SU-DHL-6 (cell line): ENCODE data around the gene DMXL1.
A peak's percentile ranks its signal among the peaks of the same experiment; 100 is the strongest.

ENCODE experiments used
- H2AFZ ChIP-seq: fragments of 200-600 bp; sonication (generic); 2 replicates; pipeline ENCODE4 v1.6.1; 2014; ENCODE audit warnings: low read depth, mild to moderate bottlenecking, moderate library complexity, mixed read lengths, antibody characterized with exemption, low read length; ENCODE audit not compliant: severe bottlenecking
- H3F3A ChIP-seq: fragments of 200-600 bp; shearing (Covaris generic); 2 replicates; pipeline ENCODE4 v1.6.0; 2016; ENCODE audit warnings: antibody characterized with exemption, mild to moderate bottlenecking; ENCODE audit not compliant: insufficient read depth
- H3K27ac ChIP-seq: fragments of 200-600 bp; sonication (generic); 2 replicates; pipeline ENCODE4 v1.5.1; 2016; ENCODE audit warnings: low read depth, mild to moderate bottlenecking, low read length, moderate library complexity, mixed read lengths
- H3K27me3 ChIP-seq: fragments of 200-600 bp; sonication (generic), shearing (Covaris generic); 2 replicates; pipeline ENCODE4 v1.6.0; 2014; ENCODE audit warnings: mild to moderate bottlenecking, low read length
- H3K36me3 ChIP-seq: fragments of 200-600 bp; sonication (generic); 2 replicates; pipeline ENCODE4 v1.6.1; 2014; ENCODE audit warnings: mild to moderate bottlenecking, low read length, mixed read lengths
- H3K4me2 ChIP-seq: fragments of 300-600, 200-600 bp; shearing (Covaris generic), sonication (generic); 2 replicates; pipeline ENCODE4 v1.6.0; 2014; ENCODE audit warnings: low read length, low read depth, mild to moderate bottlenecking; ENCODE audit not compliant: poor library complexity, severe bottlenecking
- H3K4me3 ChIP-seq: fragments of 200-600 bp; sonication (generic); 2 replicates; pipeline ENCODE4 v1.5.1; 2014; ENCODE audit warnings: antibody characterized with exemption, low read length, mild to moderate bottlenecking, mixed read lengths; ENCODE audit not compliant: insufficient read depth, poor library complexity, severe bottlenecking
- H3K79me2 ChIP-seq: fragments of 200-600 bp; sonication (generic); 2 replicates; pipeline ENCODE4 v1.6.1; 2014; ENCODE audit warnings: mild to moderate bottlenecking, low read length, moderate library complexity; ENCODE audit not compliant: insufficient read depth
- H3K9ac ChIP-seq: fragments of 200-600 bp; sonication (generic); 2 replicates; pipeline ENCODE4 v1.7.0; 2014; ENCODE audit warnings: mild to moderate bottlenecking, low read length
- H3K9me2 ChIP-seq: fragments of 200-600 bp; sonication (generic); replicated peaks from 2 replicates; pipeline ENCODE4 v1.6.1; 2014; ENCODE audit warnings: low read length; ENCODE audit not compliant: insufficient read depth
- H3K9me3 ChIP-seq: fragments of 200-600 bp; sonication (generic); 2 replicates; pipeline ENCODE4 v1.6.1; 2014; ENCODE audit warnings: low read length, mixed read lengths; ENCODE audit not compliant: insufficient read depth
- H4K20me1 ChIP-seq: fragments of 200-600 bp; sonication (generic); 2 replicates; pipeline ENCODE4 v1.6.1; 2014; ENCODE audit warnings: low read depth, mild to moderate bottlenecking, antibody characterized with exemption, low read length, moderate library complexity, mixed read lengths
- EZH2phosphoT487 ChIP-seq: fragments of 200-600 bp; sonication (generic), shearing (Covaris generic); conservative IDR thresholded peaks from 2 replicates; pipeline ENCODE4 v1.6.1; 2018; ENCODE audit warnings: mild to moderate bottlenecking, antibody characterized with exemption, low read length, moderate library complexity, mixed read lengths
- TF ChIP-seq, protein P1 (sequence below): fragments of 200-600 bp; sonication (generic); IDR thresholded peaks from one replicate; pipeline ENCODE4 v1.5.1; 2017; ENCODE audit warnings: antibody characterized with exemption, mild to moderate bottlenecking, low read length, moderate library complexity; ENCODE audit not compliant: insufficient read depth, poor library complexity, severe bottlenecking

The DMXL1 gene

DNA sequence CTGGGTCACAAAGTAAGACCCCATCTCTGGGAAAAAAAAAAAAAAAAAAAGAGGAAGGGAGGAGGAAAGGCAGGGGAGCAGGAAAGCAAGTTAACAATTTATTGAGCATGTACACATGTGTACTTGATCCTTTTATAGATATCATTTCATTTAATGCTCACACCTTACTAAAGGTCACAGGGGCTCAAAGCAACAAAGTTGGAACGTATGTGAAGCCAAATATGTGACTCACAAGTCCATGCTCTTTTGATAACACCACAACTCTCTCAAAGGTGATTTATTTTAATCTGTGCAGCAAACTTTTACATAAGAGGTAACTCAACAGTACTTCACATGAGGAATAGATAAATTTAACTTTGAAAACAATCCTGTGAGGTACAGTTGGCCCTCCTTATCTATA lies 48.1 kb upstream of the DMXL1 start:
- Histone ChIP-seq H3K27ac (peak overlapping the region; percentile 60), H3K4me2 (peak overlapping the region; percentile 26), H3K9ac (peak overlapping the region; percentile 19), H3K9me2 (no peaks in the 10 kb centered on the region), H3K4me3 (no peak overlapping the region), H3K36me3 (no peaks in the 10 kb centered on the region), H3F3A (peaks cover 27% of the 10 kb centered on the region), H4K20me1 (no peaks in the 10 kb centered on the region), H3K27me3 (no peaks in the 10 kb centered on the region), H3K79me2 (no peaks in the 10 kb centered on the region), H3K9me3 (no peaks in the 10 kb centered on the region), H2AFZ (peak overlapping the region; percentile 76)
- TF ChIP-seq EZH2phosphoT487 = no peak
- TF ChIP-seq, protein P1, sequence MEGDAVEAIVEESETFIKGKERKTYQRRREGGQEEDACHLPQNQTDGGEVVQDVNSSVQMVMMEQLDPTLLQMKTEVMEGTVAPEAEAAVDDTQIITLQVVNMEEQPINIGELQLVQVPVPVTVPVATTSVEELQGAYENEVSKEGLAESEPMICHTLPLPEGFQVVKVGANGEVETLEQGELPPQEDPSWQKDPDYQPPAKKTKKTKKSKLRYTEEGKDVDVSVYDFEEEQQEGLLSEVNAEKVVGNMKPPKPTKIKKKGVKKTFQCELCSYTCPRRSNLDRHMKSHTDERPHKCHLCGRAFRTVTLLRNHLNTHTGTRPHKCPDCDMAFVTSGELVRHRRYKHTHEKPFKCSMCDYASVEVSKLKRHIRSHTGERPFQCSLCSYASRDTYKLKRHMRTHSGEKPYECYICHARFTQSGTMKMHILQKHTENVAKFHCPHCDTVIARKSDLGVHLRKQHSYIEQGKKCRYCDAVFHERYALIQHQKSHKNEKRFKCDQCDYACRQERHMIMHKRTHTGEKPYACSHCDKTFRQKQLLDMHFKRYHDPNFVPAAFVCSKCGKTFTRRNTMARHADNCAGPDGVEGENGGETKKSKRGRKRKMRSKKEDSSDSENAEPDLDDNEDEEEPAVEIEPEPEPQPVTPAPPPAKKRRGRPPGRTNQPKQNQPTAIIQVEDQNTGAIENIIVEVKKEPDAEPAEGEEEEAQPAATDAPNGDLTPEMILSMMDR = no peak

DNA sequence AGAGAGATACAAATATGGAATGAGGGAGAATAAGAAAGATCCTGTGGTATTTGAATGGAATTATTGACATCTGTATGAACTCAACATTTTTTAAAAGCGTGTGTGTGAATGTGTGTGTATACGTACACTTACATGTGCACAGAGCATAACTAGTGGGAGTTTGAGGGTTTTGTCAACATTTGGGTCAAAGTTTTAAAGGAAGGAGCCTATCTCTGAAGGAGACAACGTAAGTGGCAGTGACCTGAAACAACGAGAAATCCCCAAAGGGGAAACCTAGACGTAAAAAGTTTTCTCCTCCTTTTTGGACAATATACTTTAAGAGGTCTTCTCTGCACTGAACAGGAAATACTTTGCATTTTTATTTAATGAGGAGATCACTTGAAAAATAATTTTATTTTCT lies 42.3 kb upstream of the DMXL1 start:
- H3K27me3 ChIP-seq = no peaks in the 10 kb centered on the region
- H3F3A ChIP-seq = peaks cover 61% of the 10 kb centered on the region
- TF ChIP-seq EZH2phosphoT487 = no peak
- TF ChIP-seq, protein P1 = no peak
- H4K20me1 ChIP-seq = no peaks in the 10 kb centered on the region
- no peaks in the 10 kb centered on the region for H3K9me3 ChIP-seq
- H3K4me3 ChIP-seq = peak overlapping the region; percentile 19
- H3K79me2 ChIP-seq = no peaks in the 10 kb centered on the region
- peak overlapping the region; percentile 99 for H3K27ac ChIP-seq
- peak overlapping the region; percentile 76 for H3K4me2 ChIP-seq
- H3K9me2 ChIP-seq = no peaks in the 10 kb centered on the region
- H2AFZ ChIP-seq = peak overlapping the region; percentile 58
- peak overlapping the region; percentile 44 for H3K9ac ChIP-seq
- H3K36me3 ChIP-seq = no peaks in the 10 kb centered on the region

DNA sequence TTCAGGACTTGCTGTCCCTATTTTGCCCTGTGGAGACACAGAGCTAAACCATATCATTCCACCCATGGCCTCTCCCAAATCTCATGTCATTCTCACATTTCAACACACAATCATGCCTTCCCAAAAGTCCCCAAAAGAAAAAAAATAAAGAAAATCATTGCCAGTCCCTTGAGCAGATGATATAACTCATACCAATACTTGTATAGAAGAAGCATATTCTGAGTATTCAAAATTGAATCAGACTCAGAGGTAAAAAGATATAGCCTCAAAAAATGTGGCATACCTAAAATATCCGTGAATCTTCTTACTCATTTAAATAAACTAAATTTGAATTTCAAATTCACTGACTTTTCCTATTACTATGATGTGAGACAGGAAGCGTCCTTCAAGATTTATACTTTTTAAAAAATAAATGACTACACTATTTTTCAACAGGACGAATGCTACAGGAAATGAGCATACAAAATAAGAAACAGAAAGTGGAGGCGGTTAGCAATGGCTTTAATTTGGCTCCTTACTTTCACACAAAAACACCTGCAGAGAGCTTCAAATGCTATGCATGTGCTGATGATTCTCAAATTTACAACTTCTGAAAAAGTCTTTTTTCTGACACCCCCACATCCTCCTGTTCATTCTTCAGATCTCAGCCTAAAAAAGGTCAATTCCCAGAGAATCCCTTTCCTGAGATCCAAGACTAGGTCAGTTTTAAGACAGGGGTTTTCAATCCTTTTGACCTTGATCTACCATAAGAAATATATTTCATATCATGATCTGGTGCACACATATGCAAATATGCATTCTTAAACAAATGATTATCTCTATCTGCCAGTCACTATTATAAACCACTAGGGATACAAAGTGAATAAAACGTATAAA lies 39.6 kb upstream of the DMXL1 start:
- Histone ChIP-seq H2AFZ (no peak overlapping the region), H3K36me3 (no peaks in the 10 kb centered on the region), H3K4me3 (peak overlapping the region; percentile 37), H3F3A (peaks cover 65% of the 10 kb centered on the region), H3K27me3 (no peaks in the 10 kb centered on the region), H3K9me3 (no peaks in the 10 kb centered on the region), H3K79me2 (no peaks in the 10 kb centered on the region), H4K20me1 (no peaks in the 10 kb centered on the region), H3K9ac (peak overlapping the region; percentile 51), H3K4me2 (peak overlapping the region; percentile 89), H3K9me2 (no peaks in the 10 kb centered on the region), H3K27ac (peak overlapping the region; percentile 99)
- no peak for TF ChIP-seq EZH2phosphoT487
- TF ChIP-seq, protein P1 = no peak
